GM19372 (cell line): ENCODE data around the gene RAB3GAP2.
"Not testable (repeated sequence)": the region's sequence is repeated elsewhere in the genome, so short reads cannot be mapped to it uniquely, and the experiment has no call there.

Experiments used
- ATAC-seq: cut with Tn5 transposase; IDR thresholded peaks from one replicate; pipeline ENCODE4 v1.9.1; 2021; ENCODE audit warnings: mild to moderate bottlenecking, low read depth, moderate library complexity; ENCODE audit not compliant: unreplicated experiment

RAB3GAP2 gene

GRCh38 chr1:220272047-220272840 is at the start of gene RAB3GAP2:
Gene RAB3GAP2, minus strand, starts transcription at chr1:220272453. Its CDS starts 116 bp downstream, at chr1:220272337.
- ATAC-seq: peak; percentile 96

DNA sequence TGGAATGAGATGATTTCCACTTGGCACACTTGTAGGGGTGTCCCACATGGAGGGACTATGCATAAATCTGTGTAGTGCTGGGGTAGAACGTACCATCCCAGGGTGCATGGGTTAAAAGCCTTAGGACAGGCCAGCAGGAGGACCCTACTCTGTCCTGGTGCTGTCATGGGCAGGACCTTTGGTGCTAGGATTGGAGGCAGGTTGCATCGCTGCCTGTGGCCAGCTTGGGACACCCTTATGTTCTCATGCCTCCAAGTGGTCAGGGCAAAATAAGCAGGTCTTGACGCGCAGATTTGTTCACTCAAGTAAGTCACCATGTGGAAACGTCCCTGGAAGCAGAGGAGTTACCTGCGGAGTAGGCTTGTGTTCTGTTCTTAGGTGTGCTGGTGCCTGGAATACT is 49.5 kb upstream of the RAB3GAP2 start:
- ATAC-seq: no peak

DNA sequence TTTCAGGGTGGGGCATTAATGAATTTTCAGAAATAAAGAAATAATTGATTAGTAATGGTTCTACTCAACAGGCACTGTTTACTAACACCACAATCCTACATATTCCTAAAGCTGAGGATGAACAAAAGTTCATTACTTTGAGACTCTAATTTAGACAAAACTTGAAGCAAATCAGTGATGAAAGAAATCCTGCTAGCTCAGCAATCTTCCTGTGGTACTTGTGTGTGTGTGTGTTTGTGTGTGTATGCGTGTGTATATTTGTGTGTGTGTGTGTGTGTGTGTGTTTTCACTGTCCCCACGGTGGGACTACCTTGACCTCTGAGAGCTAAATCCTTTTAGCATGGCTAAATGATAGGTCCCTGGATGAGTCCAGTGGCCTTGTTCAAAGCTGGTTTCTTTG is 48.5 kb upstream of the RAB3GAP2 start:
- no peak for ATAC-seq

- no peak for ATAC-seq
Observed at GRCh38 chr1:220318673-220319072, 46.4 kb upstream of the RAB3GAP2 start.

DNA sequence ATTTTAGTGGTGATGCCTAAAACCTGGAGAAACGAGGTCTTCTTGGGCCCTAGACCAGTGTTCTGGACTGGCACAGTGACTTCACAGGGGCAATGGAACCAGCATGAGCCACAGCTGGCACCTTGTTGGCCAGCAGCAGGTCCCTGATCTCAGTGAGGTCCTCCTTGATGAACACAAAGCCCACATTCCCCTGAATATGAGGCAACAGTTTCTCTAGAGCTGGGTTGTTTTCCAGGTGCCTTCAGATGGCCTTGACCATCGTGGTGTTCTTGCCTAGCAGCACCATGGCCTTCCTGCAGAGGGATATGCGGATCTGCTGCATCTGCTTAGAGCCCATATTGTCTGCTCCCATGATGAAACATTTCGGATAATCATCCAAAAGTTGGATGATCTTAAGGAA is 44.9 kb upstream of the RAB3GAP2 start:
- ATAC-seq: no peak

DNA sequence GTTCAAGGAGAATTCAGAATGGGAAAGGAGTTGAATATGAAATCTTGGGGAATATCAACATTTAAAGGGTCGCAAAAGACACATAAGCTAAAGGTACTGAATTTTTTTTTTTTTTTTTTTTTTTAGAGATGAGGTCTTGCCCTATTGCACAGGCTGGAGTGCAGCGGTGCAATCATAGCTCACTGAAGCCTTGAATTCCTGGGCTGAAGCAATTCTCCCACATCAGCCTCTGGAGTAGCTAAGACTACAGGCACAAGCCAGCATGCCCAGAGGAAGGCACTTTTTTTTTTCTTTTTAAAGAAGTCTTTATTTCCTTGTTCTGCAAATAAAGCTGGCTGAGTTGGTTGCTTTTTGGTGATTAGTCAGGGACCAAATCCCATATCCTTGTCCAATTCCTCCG is 44.1 kb upstream of the RAB3GAP2 start:
- ATAC-seq: no peak

DNA sequence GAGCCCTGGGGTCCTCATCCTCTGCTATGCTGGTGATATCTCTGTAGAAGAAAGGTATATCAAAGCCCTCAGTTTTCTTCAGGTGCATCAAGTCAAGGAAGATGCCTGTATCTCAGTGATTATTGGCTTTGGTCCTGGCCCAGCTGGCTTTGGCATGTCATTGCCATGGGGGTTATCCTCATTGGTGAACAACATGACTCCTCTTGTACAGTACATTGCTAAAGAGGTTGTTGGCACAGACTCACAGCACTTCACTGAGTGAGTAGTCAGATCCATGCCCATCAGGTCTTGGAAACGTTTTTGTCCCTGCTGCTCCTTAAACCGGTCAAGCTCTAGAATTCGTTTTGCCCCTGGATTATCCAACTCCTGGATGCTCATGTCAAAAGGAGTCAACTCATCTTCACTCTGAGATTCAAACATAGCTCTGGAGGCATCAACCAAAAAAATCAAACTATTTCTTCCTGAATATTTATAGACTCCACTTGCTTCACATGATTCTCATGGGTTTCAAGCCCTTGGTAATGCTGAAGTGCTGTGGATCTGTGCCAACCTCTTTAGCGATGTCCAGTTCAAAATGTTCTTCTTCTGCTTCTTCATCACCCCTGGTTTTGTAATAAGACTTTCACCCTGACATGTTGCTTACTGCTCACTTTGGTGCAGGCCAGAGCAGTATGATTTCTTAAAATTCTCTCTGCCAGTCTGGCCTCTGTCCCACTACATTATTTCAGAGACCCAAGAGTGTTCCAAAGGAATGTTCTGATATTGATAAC is 43.0 kb upstream of the RAB3GAP2 start:
- no peak for ATAC-seq

DNA sequence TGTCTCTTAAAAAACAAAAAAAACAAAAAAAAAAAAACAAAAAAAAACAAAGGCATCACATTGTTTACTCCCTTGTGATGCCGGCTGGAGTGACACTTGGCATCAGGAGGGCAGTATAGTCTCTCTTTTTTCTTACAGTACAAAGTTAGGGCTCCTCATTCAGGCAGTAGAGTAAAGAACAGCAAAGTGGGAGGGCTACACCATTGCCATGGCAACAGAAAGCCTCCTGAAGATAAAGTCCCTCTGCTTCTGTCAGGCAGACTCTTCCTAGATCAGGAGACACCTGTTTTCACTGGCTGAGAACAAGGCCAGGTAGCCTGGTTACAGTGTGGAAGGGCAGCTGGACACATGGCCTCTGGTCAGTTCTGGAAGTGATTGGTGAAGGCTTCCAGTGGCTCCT is 41.3 kb upstream of the RAB3GAP2 start:
- ATAC-seq: no peak

GRCh38 chr1:220310147-220310546 is 37.9 kb upstream of the RAB3GAP2 start:
- not testable (repeated sequence) for ATAC-seq

- no peak for ATAC-seq
Observed at GRCh38 chr1:220307607-220308006, 35.4 kb upstream of the RAB3GAP2 start.

DNA sequence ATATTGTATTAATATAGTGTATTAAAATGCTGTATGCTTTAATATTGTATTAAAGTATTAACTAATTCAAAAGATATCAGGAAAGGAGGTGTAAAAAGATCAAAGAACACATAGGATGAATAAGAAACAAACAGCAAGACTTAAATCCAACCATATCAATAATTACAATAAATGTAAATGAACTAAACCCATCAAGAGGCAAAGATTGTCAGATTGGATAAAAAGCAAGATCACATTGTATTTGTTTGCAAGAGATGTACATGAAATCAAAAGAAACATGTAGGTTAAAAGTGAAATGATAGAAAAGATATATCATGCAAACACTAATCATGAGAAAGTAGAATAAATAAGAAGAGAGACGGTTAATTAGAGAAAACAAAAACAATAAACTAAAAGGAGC is 34.1 kb upstream of the RAB3GAP2 start:
- ATAC-seq: no peak

DNA sequence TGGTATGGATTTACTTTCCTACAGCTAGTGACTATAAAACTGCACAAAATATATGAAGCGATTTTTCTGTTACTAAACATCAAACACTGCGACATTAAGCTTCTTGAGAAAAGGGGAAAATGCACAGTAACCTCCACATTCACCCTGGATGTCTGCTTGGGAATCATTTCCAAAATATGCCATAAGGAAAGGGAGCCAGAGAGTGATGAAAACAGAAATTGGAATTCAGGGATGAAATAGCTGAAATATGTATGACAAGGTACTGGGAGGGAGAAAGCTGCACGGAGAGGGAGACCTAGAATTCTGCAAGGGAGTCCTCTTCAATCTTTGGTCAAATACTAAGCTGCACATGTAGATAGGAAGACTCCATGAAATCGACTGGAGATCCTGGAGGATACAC is 31.6 kb upstream of the RAB3GAP2 start:
- ATAC-seq: no peak

- no peak for ATAC-seq
Observed at GRCh38 chr1:220301630-220302029, 29.4 kb upstream of the RAB3GAP2 start.

GRCh38 chr1:220300442-220301121 is 28.3 kb upstream of the RAB3GAP2 start:
- no peak for ATAC-seq

- no peak for ATAC-seq
Observed at GRCh38 chr1:220299337-220299736, 27.1 kb upstream of the RAB3GAP2 start.

- ATAC-seq: no peak
Observed at GRCh38 chr1:220298470-220299205, 26.4 kb upstream of the RAB3GAP2 start.

DNA sequence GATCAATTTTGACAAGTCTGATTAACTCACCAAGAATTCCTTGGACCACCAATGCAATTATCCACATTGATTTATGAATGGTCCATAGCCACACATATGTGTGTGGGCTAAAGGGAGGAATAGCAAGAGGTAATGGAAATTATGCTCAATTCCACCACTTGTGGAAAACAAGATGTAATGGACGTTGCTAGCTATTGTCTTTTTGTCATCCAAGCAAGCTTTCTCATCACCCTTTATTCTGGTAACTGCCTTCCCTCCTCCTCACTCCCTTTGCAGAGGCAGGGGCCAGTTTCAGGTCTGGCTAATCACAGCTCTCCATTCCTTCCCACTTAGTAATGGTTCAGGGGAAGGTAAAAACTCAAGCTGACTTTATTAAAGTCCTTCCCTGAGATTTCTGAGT is 24.7 kb upstream of the RAB3GAP2 start:
- ATAC-seq: no peak

GRCh38 chr1:220294846-220295301 is 22.6 kb upstream of the RAB3GAP2 start:
- no peak for ATAC-seq

- no peak for ATAC-seq
Observed at GRCh38 chr1:220291580-220291979, 19.3 kb upstream of the RAB3GAP2 start.

- no peak for ATAC-seq
Observed at GRCh38 chr1:220290140-220290761, 18.0 kb upstream of the RAB3GAP2 start.
